ENCODE data around the gene SCLT1. TPM values are rescaled to one million over a fixed set of nuclear protein-coding genes. Genes with fewer than 3 reads are reported as not detected.

Gene SCLT1
- total and polyA plus RNA-seq, 2 experiments from 2014 or later, result 5.7 to 13.9 TPM

DNA sequence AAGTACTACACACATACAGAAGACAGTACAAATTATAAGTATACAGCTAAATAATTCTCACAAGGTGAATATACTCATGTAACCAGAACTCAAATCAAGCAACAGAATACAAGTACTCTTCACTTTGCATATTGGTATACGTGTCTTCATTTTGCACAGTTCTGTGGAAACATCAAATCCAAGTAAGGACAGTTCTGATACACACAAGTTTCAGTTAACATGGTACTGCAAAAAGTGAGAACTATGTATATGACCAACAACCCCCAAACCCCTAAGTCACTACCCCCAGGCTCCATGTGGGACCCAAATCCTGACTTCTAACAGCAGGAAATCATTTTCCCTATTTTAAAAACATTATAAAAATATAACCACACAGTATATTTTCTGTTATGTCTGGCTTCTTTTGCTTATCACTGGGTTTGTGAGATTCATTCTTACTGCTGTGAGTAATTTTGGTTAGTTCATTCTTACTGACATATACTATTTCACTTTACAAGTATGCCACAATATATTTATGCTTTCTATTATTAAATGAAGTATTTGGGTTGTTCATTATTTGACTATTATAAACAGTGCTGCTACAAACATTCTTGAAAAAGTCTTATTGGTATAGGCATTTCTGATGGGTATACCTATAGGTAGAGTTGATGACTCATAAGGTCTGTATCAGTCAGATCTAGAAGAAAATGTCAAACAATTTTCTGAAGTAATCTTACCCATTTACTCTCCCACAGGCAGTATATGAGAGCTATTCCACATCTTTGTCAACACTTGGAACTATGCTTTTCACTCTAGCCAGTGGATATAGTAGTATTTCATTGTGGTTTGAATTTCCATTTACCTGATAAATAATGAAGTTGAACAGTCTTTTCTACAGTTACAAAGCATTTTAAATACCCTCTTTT is 47.0 kb downstream of the SCLT1 start:
- Histone ChIP-seq H3K4me1 (ENCODE audit: low read depth) (no peaks in the 10 kb centered on the region), H3K4me3 (no peak overlapping the region), H3K27me3 (no peaks in the 10 kb centered on the region), H3K9me3 (ENCODE audit: low read depth) (no peaks in the 10 kb centered on the region), H3K27ac (no peak overlapping the region), H3K36me3 (no peaks in the 10 kb centered on the region)
- TF ChIP-seq, protein P1, sequence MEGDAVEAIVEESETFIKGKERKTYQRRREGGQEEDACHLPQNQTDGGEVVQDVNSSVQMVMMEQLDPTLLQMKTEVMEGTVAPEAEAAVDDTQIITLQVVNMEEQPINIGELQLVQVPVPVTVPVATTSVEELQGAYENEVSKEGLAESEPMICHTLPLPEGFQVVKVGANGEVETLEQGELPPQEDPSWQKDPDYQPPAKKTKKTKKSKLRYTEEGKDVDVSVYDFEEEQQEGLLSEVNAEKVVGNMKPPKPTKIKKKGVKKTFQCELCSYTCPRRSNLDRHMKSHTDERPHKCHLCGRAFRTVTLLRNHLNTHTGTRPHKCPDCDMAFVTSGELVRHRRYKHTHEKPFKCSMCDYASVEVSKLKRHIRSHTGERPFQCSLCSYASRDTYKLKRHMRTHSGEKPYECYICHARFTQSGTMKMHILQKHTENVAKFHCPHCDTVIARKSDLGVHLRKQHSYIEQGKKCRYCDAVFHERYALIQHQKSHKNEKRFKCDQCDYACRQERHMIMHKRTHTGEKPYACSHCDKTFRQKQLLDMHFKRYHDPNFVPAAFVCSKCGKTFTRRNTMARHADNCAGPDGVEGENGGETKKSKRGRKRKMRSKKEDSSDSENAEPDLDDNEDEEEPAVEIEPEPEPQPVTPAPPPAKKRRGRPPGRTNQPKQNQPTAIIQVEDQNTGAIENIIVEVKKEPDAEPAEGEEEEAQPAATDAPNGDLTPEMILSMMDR (IDR thresholded peaks at IDR 0.05; ENCODE audit: low read depth, low read length), result no peak
- no peak for DNase-seq (ENCODE audit: low read depth in 1 of 2, low spot score in 1 of 2)

DNA sequence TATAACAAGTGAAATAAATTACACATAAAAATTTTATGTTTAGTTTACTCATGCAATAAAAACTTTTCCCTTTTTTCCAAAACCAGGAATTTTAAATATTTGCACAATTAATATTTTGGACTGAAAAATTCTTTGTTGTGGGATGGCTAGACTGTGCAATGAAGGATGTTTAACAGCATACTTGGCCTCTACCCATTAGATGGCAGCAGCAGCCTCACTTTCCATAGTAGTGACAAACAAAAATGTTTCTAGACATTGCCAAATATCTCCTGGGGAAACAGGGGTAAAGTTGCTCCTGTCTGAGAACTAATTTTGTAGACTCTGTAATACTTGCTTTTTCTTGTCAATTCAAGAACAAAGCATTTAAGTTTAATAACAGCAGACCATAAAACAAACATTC is 49.8 kb downstream of the SCLT1 start:
- TF ChIP-seq, protein P1 (IDR thresholded peaks at IDR 0.05; ENCODE audit: low read depth, low read length), result peak; percentile 50

DNA sequence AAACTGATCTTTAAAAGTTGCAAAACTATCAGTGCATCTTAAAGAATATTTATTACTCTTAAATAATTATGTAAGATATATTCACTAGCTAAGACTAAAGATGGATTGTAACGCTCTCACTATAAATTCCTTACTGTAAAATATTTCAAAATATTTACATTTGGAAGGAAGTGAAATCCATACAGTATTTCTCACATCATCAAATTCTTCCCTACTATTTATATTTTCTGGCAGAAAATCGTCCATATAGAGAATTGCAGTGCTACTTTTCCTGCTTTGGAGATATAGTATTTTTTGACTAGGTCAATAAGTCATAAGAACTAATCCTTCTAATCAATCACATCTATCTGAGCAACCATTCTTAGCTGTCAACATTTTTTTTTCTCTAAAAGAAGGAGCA is 52.9 kb downstream of the SCLT1 start:
- TF ChIP-seq, protein P1 (IDR thresholded peaks at IDR 0.05; ENCODE audit: low read depth, low read length), result no peak
- no peak for DNase-seq (ENCODE audit: low read depth in 1 of 2, low spot score in 1 of 2)

More for the DNA sequence above, 49.8 kb downstream of the SCLT1 start:
- no peaks in the 10 kb centered on the region for H3K9me3 ChIP-seq (ENCODE audit: low read depth)
- H3K4me1 ChIP-seq (ENCODE audit: low read depth), result no peaks in the 10 kb centered on the region
- no peak overlapping the region for H3K27ac ChIP-seq
- H3K36me3 ChIP-seq, result no peaks in the 10 kb centered on the region
- DNase-seq (ENCODE audit: low read depth in 1 of 2, low spot score in 1 of 2), result peak in 1 of 2 donors; percentile 70
- H3K27me3 ChIP-seq, result no peaks in the 10 kb centered on the region
- H3K4me3 ChIP-seq, result no peak overlapping the region

DNA sequence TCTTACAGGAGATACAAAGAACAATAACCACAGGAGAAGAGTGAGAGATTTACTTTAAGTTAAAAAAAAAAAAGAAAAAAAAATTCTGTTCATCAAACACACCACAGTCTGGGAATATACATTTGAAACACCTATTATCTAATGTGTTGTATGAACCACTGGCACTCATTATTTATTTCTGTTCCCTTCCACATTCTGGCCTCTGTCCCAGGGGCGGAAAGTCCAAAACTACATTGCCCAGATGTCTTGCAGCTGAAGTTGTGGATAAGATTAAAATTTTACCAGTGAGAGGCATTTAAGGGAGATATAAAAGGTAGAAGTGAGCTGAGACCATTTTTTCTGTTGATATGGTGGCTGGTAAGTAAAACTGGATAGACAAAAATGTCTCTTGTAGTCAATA is 56.2 kb downstream of the SCLT1 start:
- no peaks in the 10 kb centered on the region for H3K4me1 ChIP-seq (ENCODE audit: low read depth)
- H3K27ac ChIP-seq, result no peak overlapping the region
- H3K4me3 ChIP-seq, result no peak overlapping the region
- TF ChIP-seq, protein P1 (IDR thresholded peaks at IDR 0.05; ENCODE audit: low read depth, low read length), result no peak
- H3K9me3 ChIP-seq (ENCODE audit: low read depth), result no peaks in the 10 kb centered on the region
- DNase-seq (ENCODE audit: low read depth in 1 of 2, low spot score in 1 of 2), result no peak
- H3K27me3 ChIP-seq, result no peaks in the 10 kb centered on the region
- no peaks in the 10 kb centered on the region for H3K36me3 ChIP-seq

More for the DNA sequence above, 52.9 kb downstream of the SCLT1 start:
- Histone ChIP-seq H3K4me1 (ENCODE audit: low read depth) (no peaks in the 10 kb centered on the region), H3K4me3 (no peak overlapping the region), H3K27ac (no peak overlapping the region), H3K36me3 (no peaks in the 10 kb centered on the region), H3K9me3 (ENCODE audit: low read depth) (no peaks in the 10 kb centered on the region), H3K27me3 (no peaks in the 10 kb centered on the region)

DNA sequence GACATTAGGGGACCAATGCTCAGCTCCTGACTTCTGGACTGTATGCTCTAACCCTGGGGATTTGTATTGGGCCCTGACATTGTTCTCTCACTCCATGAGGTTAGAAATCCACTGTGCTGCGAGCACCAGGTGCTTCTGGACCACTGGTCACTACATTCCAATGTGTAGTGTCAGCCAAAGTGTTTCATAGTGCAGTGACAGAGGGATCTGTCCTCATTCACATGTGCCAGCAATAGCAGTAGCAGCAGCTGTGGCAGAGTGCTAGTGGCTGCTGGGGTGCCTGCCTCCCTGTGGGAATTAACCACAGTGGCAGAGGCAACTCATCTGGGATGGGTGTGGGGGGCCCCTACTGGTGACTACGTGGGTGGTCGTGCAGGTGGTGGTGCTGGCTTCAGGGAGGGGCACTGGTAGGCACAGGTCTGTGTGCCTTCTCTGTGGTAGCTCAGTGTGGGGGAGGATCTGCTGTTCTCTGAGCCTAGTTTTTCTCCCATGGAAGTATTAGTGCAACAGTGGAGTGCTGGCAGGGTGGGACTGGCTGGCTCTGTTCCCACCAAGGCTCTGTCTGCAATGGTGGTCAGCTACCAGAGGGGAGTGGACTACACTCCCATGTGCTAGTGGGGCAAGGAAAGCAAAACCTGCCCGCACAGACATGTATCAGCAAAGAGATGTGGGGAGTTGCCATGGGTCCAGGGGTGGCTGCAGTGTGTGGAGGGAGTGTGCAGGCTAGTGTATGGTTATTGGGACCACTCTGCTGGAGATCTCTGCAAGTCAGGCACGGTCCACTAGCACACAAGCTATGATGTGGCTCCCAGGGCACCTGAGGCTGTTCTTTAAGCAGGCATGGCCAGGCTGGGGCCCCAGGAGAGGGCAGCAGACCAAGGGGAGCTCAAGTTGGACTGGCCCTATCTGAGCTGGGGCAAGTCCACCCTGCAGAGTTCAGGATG is 78.5 kb downstream of the SCLT1 start:
- Histone ChIP-seq H3K27ac (no peak overlapping the region), H3K9me3 (ENCODE audit: low read depth) (no peaks in the 10 kb centered on the region), H3K36me3 (no peaks in the 10 kb centered on the region), H3K27me3 (no peaks in the 10 kb centered on the region), H3K4me1 (ENCODE audit: low read depth) (no peaks in the 10 kb centered on the region), H3K4me3 (no peak overlapping the region)
- DNase-seq (ENCODE audit: low read depth in 1 of 2, low spot score in 1 of 2), result no peak
- TF ChIP-seq, protein P1 (IDR thresholded peaks at IDR 0.05; ENCODE audit: low read depth, low read length), result no peak

Data from cardiac muscle cell (in vitro differentiated cells and primary cell).